Inflammatory macrophage (primary cell): ENCODE data around the gene TNFSF15.

ENCODE experiments used
- DNase-seq, 2 donors: peaks; one replicate each; pipeline ENCODE4 v3.0.0-alpha.2; 2020 to 2022
- total RNA-seq, 18 experiments: gene quantifications; one replicate each; lab custom pipeline; 2026; ENCODE audit warnings: mixed read lengths in 6 of 18, inconsistent platforms in 2 of 18; lab: John Stamatoyannopoulos, UW

Gene TNFSF15
- 14.9 to 5,260 (median 89.5) reads per million in 18 experiments for total RNA-seq

GRCh38 chr9:114805670-114806525, at the start of gene TNFSF15:
TNFSF15 (minus strand) TSS chr9:114806039; CDS start chr9:114806012, 27 bp downstream.
- peak; percentile 77 to 86 for DNase-seq

DNA sequence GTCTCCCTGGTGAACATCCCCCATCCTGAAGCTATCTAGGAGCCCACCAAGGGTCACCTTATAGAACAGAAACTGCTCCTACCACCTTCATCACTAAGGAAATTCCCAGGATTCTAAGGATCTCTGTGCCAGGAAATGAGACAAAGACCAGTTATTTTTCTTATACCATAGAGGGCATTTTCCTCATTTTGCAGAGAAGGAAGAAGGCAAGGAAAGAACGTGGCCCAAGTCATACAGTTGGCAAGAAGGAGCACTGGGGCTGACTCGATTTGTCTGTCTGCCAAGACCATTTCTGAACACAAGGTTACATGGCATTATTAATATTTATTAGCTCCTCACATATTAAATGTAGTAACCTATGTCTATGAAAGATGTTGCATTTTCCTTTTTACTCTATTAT, 49.6 kb upstream of the TNFSF15 start:
- DNase-seq: no peak

GRCh38 chr9:114854736-114855355, 49.0 kb upstream of the TNFSF15 start:
- no peak for DNase-seq

- peak in 1 of 2 donors; percentile 14 for DNase-seq
Measured at GRCh38 chr9:114853071-114853855, 47.4 kb upstream of the TNFSF15 start.

DNA sequence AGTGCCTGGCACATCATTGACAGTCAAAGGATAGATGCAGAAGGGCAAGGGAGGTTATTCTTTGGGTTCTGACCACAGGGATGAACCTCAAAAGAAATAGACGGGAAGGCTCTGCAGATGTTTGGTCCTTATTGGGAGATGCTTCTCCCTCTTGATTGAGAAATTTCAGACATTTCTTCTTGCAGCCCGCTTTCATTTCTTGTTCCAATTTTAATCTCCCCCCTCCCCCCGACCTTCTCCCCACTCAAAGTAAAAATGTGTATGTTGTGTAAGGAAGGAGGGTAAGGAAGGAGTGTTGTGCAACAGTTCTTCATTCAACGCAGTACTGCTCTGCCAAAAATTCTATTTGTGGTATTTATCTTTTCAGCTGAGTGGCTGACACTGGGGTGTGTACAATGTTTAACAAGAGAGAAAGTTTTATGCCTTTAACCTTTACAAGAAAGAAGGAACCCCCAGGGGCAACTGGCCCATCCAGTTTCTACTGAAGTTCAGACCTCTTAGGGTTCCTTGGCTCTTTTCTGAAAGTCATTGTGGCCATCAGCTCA, 46.3 kb upstream of the TNFSF15 start:
- DNase-seq: peak; percentile 21 to 47

- peak; percentile 14 to 22 for DNase-seq
Measured at GRCh38 chr9:114851306-114851705, 45.5 kb upstream of the TNFSF15 start.

DNA sequence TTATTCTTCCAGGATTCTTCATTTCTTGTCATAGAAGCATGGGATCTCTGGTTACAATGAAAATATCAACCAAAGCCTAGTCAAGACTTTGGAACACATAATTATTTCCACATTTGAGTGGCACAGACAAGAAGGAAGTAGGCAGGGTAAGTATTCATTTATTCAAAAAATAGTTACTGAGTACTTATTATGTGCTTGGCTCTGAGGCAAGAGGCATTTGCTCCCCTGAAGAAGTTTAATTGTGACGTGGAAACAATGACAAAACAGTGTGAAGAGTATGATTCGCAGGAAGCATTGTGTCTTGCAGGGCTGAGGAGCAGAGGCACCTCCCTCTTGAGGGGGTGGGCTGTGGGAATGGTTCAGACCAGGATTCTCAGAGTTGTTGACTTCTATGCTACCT, 45.0 kb upstream of the TNFSF15 start:
- no peak for DNase-seq

DNA sequence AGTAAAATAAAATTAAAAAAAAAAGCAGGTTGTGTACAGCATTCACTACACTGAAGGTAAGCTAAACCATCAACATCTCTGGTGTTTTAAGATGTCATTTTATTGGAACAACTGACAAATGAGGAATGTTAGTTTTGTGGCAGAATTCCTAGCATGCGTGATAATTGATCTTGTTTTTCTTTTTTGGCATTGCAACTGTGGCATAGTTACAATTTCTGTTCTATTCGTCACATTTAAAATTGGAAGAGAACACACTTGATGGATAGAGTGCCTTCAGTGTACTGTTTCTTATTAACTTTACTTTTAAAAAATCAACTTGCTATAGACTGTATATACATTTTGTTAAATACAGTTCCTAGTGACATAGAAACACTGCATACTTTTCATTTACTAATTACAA, 43.6 kb upstream of the TNFSF15 start:
- no peak for DNase-seq

- no peak for DNase-seq
Measured at GRCh38 chr9:114847492-114848417, 41.9 kb upstream of the TNFSF15 start.

- no peak for DNase-seq
Measured at GRCh38 chr9:114845373-114845772, 39.5 kb upstream of the TNFSF15 start.

DNA sequence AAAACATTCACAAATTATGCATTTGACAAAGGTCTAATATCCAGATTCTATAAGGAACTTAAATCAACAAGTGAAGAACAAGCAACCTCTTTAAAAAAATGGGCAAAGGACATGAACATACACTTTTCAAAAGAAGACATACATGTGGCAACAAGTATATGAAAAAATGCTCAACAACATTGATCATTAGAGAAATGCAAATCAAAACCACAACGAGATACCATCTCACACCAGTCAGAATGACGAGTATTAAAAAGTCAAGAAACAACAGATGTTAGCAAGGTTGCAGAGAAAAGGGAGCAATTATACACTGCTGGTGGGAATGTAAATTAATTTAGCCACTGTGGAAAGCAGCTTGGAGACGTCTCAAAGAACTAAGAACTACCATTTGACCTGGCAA, 38.9 kb upstream of the TNFSF15 start:
- no peak for DNase-seq

- DNase-seq: no peak
Measured at GRCh38 chr9:114837923-114838322, 32.1 kb upstream of the TNFSF15 start.

GRCh38 chr9:114836769-114837168, 30.9 kb upstream of the TNFSF15 start:
- DNase-seq: no peak

DNA sequence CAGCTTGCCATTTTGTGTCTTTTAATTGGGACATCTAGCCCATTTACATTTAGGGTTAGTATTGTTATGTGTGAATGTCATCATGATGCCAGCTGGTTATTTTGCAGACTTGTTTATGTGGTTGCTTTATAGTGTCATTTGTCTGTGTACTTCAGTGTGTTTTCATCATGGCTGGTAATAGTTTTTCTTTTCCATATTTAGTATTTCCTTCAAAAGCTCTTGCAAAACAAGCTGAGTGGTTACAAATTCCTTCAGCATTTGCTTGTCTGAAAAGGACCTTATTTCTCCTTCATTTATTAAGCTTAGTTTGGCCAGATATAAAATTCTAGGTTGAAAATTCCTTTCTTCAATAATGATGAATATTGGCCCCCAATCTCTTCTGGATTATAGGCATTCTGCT, 28.5 kb upstream of the TNFSF15 start:
- peak in 1 of 2 donors; percentile 26 for DNase-seq

DNA sequence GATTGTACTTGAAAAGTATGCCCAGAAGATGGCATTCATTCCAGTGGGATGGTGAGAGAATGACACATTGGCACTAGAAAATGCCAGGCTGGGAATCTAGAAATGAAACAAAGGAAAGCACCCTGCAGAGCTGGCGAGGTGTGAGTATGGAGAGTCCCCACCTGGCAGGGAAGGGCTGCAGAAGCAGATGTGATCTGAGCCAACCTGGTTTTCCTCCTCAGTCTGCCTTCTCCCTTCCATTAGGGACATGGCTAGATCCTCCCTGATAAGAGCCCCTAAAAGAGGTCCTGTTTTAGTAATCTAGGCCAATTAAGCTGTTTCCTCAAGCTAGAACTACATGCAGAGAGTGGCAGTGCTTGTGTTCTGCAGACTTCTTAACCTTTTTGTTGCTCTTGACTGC, 24.7 kb upstream of the TNFSF15 start:
- DNase-seq: no peak

GRCh38 chr9:114829574-114830440, 24.0 kb upstream of the TNFSF15 start:
- peak in 1 of 2 donors; percentile 23 for DNase-seq

DNA sequence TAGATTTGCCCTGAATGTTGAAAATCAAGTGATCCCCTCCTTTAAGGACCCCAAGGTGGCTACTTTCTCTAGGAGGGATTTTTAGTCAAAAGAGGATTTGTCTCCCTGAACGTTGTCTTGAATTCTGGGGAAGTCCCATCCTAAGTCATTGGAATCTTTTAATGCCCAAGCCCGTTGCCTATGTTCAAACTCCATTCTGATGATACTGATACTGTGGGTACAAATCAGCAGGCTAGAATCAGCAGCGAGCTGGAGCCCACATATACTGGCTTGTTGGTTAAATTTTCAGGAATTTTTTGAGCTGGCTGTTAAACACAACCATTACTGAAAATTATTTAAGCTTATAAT, 22.4 kb upstream of the TNFSF15 start:
- DNase-seq: no peak

DNA sequence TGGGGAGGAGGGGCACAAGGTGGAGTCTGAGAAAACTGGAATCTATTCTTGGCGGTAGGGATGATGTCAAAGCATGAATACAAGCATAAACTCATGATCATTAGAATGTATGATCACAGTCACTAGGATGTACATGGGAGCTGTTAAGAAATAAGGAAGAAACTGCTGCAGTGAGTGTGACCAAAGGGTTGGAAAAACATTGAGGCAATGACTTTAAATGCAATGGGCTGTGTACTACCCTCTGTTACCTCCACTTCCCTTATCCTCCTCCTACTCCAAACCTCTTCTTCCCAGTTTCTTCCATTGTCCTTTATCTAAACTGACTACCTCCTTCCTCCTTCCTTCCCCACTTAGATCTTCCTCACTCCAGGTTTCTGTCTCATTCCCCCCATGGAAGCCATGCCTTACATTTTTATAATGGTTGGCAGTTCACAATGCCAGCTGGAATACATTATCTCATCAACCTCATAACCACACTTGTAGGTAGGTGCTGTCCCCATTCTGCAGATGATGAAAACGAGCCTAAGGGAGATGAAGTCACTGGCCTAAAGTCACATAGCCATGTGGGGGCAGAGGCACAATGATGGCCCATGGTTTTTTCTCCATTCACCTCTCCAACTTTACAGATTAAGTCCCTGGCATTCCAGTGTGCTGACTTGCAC, 21.9 kb upstream of the TNFSF15 start:
- peak; percentile 85 to 88 for DNase-seq

GRCh38 chr9:114826431-114826830, 20.6 kb upstream of the TNFSF15 start:
- no peak for DNase-seq

GRCh38 chr9:114825126-114825795, 19.4 kb upstream of the TNFSF15 start:
- no peak for DNase-seq
